ENCODE measurements around the gene STBD1.

GRCh38 chr4:76305033-76305687 lies 1.4 kb upstream of the STBD1 start:
- TF ChIP-seq CTCF (IDR thresholded peaks at IDR 0.05), result no peak
- TF ChIP-seq POLR2A (IDR thresholded peaks at IDR 0.05), result no peak

Measured in gastroesophageal sphincter (tissue), 3 donors.